Measurements from ENCODE around the gene SLX9. TPM values are rescaled to one million over a fixed set of nuclear protein-coding genes. Genes with fewer than 3 reads are reported as not detected.

The SLX9 gene
- total RNA-seq, 6 experiments from 2014 or later, result 15.0 to 27.9 (median 17.1) TPM

DNA sequence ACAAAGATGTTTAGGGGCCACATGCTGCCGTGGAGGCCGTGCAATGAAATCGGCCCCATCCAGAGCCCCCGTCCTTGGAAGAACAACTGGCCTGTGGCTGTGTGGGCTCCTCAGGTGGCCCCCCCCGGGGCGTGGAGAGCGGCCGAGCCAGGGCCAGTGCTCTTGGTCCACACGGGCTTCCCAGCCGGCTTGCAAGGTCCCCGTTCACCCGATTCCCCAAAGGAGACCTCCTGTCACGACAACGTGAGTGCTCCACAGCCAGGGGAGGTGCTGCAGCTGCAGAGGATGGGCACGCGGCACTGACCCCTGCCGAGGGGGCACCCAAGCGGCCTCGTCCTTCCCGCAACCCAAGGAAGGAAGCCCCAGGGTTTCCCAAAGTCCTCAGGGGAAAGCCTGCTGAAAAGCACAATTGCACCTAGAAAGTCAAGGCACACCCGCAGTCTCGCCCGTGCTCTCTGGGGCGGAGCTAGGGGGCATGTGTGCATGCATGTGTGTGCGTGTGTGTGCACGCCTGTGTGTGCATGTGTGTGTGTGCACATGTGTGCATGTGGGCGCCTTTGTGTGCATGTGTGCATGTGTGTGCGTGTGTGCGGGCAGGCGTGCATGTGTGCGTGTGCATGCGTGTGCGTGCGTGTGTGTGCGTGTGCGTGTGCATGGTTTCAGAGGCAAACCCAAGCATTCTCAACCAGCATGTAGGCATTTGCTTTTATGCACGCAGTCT, 48.2 kb downstream of the SLX9 start:
- H3K36me3 ChIP-seq, result no peaks in the 10 kb centered on the region
- no peak overlapping the region for H3K27ac ChIP-seq
- H3K4me3 ChIP-seq, result no peak overlapping the region
- intact Hi-C loops (cut with DNase I), result no loop called here
- DNase-seq (peak in 1 of 3 donors; percentile 17), ATAC-seq (no peak)
- 53% methylated on average over 13 of the region's 37 CpGs for WGBS (ENCODE audit: insufficient coverage, low coverage, low lambda C conversion rate, missing lambda C conversion rate)
- TF ChIP-seq, protein P1, sequence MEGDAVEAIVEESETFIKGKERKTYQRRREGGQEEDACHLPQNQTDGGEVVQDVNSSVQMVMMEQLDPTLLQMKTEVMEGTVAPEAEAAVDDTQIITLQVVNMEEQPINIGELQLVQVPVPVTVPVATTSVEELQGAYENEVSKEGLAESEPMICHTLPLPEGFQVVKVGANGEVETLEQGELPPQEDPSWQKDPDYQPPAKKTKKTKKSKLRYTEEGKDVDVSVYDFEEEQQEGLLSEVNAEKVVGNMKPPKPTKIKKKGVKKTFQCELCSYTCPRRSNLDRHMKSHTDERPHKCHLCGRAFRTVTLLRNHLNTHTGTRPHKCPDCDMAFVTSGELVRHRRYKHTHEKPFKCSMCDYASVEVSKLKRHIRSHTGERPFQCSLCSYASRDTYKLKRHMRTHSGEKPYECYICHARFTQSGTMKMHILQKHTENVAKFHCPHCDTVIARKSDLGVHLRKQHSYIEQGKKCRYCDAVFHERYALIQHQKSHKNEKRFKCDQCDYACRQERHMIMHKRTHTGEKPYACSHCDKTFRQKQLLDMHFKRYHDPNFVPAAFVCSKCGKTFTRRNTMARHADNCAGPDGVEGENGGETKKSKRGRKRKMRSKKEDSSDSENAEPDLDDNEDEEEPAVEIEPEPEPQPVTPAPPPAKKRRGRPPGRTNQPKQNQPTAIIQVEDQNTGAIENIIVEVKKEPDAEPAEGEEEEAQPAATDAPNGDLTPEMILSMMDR (IDR thresholded peaks at IDR 0.05), result no peak
- no peak for TF ChIP-seq POLR2A (IDR thresholded peaks at IDR 0.05)
- H3K27me3 ChIP-seq, result no peaks in the 10 kb centered on the region
- H3K4me1 ChIP-seq, result no peaks in the 10 kb centered on the region
- no peaks in the 10 kb centered on the region for H3K9me3 ChIP-seq

DNA sequence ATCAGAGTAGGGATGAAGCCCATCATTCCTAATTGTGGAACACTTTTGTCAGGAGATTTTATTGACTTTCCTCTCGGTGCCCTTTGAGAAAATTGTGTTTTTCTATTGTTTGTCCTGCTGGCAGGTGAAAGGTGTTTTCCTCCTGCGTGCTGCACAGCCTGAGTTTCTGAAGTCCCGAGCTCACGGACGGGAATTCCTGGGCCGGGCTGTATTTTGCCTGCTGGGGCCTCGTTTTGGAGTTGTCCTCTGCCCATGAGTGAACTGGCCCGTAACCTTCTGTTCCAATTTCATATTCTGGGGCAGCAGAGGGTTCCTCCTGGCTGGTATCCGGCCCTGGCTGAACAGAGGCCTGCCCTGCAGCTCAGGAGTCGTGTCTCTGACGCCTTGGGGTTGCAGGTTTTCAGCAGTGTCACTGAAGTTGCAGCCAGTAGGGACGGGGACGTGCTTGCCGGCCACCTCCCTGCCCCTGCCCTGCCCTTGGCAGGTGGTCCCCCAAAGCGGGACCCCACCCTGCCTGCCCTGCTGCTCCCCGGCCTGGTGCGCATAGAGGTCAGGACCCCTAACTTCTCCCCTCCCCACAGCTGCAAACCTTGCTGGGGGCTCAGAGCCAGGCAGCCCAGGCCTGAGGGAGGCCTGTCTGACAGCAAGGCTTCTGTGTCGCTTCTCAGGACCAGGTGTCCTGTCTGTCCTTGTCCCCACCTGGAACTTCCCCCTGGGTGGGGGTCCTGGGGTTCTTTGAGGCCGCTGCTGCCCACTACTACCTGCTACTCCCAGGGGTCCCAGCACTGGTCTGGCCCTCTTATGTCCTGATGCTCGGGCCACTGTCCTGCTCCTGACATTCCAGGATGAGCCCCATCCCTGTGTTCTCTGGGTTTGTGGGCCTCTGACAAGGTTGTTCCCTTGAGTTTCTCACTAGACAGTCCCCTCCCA, 49.0 kb downstream of the SLX9 start:
- Histone ChIP-seq H3K4me1 (no peaks in the 10 kb centered on the region), H3K36me3 (no peaks in the 10 kb centered on the region), H3K9me3 (no peaks in the 10 kb centered on the region), H3K4me3 (no peak overlapping the region), H3K27ac (no peak overlapping the region), H3K27me3 (no peaks in the 10 kb centered on the region)
- no peak for ATAC-seq
- TF ChIP-seq, protein P1 (IDR thresholded peaks at IDR 0.05), result no peak
- TF ChIP-seq POLR2A (IDR thresholded peaks at IDR 0.05), result no peak
- 75% methylated on average over 10 of the region's 20 CpGs for WGBS (ENCODE audit: insufficient coverage, low coverage, low lambda C conversion rate, missing lambda C conversion rate)
- DNase-seq, result peak in 1 of 3 donors; percentile 14
- intact Hi-C loops (cut with DNase I), result no loop called here

DNA sequence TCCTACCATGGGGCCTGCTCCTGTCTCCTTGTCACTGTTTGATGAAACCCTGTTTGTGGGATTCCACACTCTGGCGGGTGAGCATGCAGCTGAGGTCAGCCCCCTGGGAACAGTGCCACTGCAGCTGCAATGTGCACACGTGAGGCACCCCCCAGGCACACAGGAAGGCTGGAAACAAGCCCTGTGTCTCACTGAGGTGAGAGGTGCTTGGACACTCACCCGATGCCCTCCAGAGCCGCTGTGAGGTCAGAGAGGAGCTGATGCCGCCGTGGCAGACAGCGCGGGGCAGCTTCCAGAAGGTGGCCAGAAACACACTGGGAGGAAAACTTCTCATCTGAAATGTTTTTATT, 49.7 kb downstream of the SLX9 start:
- H3K9me3 ChIP-seq, result no peaks in the 10 kb centered on the region
- no peak overlapping the region for H3K4me3 ChIP-seq
- no peaks in the 10 kb centered on the region for H3K36me3 ChIP-seq
- no peaks in the 10 kb centered on the region for H3K4me1 ChIP-seq
- DNase-seq, result peak in 1 of 3 donors; percentile 13
- no peaks in the 10 kb centered on the region for H3K27me3 ChIP-seq
- TF ChIP-seq, protein P1 (IDR thresholded peaks at IDR 0.05), result no peak
- TF ChIP-seq POLR2A (IDR thresholded peaks at IDR 0.05), result no peak
- no peak overlapping the region for H3K27ac ChIP-seq
- intact Hi-C loops (cut with DNase I), result no loop called here
- ATAC-seq, result no peak
- WGBS (ENCODE audit: insufficient coverage, low coverage, low lambda C conversion rate, missing lambda C conversion rate), result 48% methylated on average over 4 of the region's 8 CpGs

DNA sequence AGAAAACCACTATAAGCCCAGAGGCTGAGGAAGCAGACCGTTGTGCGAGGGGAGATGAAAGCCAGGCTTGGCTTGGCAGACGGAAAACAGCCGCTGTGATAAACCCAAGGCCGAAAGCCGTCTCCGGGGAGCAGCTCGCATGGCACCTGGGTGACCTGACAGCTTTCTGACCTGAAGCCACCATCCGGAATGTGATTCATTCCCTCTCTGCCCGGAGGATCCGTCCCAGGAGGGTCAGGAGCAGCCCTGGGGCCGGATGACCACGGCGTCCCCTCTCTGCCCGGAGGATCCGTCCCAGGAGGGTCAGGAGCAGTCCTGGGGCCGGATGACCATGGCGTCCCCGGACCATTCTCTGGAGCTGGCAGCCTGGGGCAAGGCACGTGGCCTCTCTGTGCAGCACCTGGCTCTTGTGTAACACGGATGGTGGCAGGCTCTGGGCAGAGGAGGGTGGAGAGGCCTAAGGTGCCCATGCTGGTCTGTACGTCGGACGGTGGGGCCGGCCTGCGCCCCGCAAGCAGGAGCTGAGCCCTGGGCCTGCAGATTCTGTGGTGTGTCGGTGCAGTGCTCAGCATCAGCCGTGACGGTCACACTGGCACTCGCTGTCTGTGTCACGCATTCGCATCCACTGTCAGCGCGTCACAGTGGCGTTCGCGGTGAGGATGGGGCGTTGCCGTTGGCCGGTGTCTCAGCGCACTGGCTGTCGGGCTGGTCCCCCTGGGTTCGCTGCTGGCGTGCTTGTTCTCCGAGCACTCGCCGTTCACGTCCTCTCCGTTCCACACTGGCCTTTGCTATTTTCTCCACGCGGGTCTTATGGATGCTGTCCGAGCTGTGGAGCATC, 50.3 kb downstream of the SLX9 start:
- no peak overlapping the region for H3K4me3 ChIP-seq
- H3K27me3 ChIP-seq, result no peaks in the 10 kb centered on the region
- H3K4me1 ChIP-seq, result no peaks in the 10 kb centered on the region
- H3K9me3 ChIP-seq, result no peaks in the 10 kb centered on the region
- 81% methylated on average over 16 of the region's 53 CpGs for WGBS (ENCODE audit: insufficient coverage, low coverage, low lambda C conversion rate, missing lambda C conversion rate)
- TF ChIP-seq POLR2A (IDR thresholded peaks at IDR 0.05), result no peak
- TF ChIP-seq, protein P1 (IDR thresholded peaks at IDR 0.05), result no peak
- DNase-seq, result peak in 2 of 3 donors; percentile 17 to 53
- H3K27ac ChIP-seq, result no peak overlapping the region
- ATAC-seq, result no peak
- intact Hi-C loops (cut with DNase I), result no loop called here
- no peaks in the 10 kb centered on the region for H3K36me3 ChIP-seq

Data from right lobe of liver (tissue), 6 donors.